HCT116 (cell line): ENCODE data around the gene COL4A4. TPM values are rescaled to one million over a fixed set of nuclear protein-coding genes. Genes with fewer than 3 reads are reported as not detected.

Experiments
- ATAC-seq: fragments of 200-7000 bp; cut with Tn5 transposase; 2 replicates; pipeline ENCODE4 v1.9.1; 2020; ENCODE audit warnings: mild to moderate bottlenecking, moderate library complexity
- BruUV-seq: library from RNA; stranded (reverse); fragments of 400-500 nt; replicated peaks from 2 replicates; lab custom pipeline; 2021; lab: Mats Ljungman, UMichigan
- CTCF ChIA-PET: fragments of 300-600 bp; sonication (Branson Sonifier 250); formaldehyde crosslinking; loops from one replicate; lab custom pipeline; 2021; ENCODE audit warnings: antibody characterized with exemption; lab: Charles Lee
- POLR2A ChIA-PET: fragments of 300-600, 350-600 bp; sonication (Branson Sonifier 250); formaldehyde crosslinking; loops from one replicate; lab custom pipeline; 2021; ENCODE audit warnings: antibody characterized with exemption; lab: Charles Lee
- RAD21 ChIA-PET, 2 experiments: fragments of 300-600 bp; sonication (Branson Sonifier 250); formaldehyde crosslinking; loops; one replicate each; lab custom pipeline; 2023; ENCODE audit warnings: low total read pairs in 2 of 2; ENCODE audit not compliant: uncharacterized antibody in 2 of 2, unreplicated experiment in 2 of 2, low non-redundant PET in 1 of 2; lab: Charles Lee
- DNase-seq: peaks from one replicate; pipeline ENCODE4 v3.0.0-alpha.2; 2010; ENCODE audit warnings: low read depth, low spot score
- H2AFZ ChIP-seq: fragments of 200-600 bp; shearing (Covaris generic), sonication (generic); 2 replicates; pipeline ENCODE4 v1.6.1; 2017; ENCODE audit warnings: low read depth, mixed run types, mixed read lengths, antibody characterized with exemption, low read length; ENCODE audit not compliant: poor library complexity, severe bottlenecking
- H3K27ac ChIP-seq: 2 replicates; pipeline ENCODE4 v1.5.1; 2012; ENCODE audit warnings: low read depth, low read length
- H3K27me3 ChIP-seq: fragments of 200-600 bp; sonication (generic); 2 replicates; pipeline ENCODE4 v1.6.1; 2016; ENCODE audit warnings: mixed run types, low read length, mixed read lengths; ENCODE audit not compliant: insufficient read depth
- H3K36me3 ChIP-seq, 2 experiments: fragments of 200-500 bp in 1 of 2; fragments of 200-600 bp in 1 of 2; sonication (Bioruptor generic) in 1 of 2; sonication (generic) in 1 of 2; 2 replicates each; pipeline versions ENCODE4 v1.5.1 to v1.6.1; 2014 to 2016; ENCODE audit warnings: low read length in 2 of 2, inconsistent platforms in 1 of 2, mixed read lengths in 1 of 2, mixed run types in 1 of 2; ENCODE audit not compliant: insufficient read depth in 2 of 2, control insufficient read depth in 1 of 2
- H3K4me1 ChIP-seq, 2 experiments: fragments of 200-600 bp in 1 of 2; sonication (generic) in 1 of 2; 2 replicates each; pipeline versions ENCODE4 v1.5.1 to v1.6.1; 2012 to 2017; ENCODE audit warnings: low read length in 2 of 2, inconsistent platforms in 1 of 2, mild to moderate bottlenecking in 1 of 2, mixed read lengths in 1 of 2, mixed run types in 1 of 2, moderate library complexity in 1 of 2; ENCODE audit not compliant: insufficient read depth in 2 of 2, control insufficient read depth in 1 of 2
- H3K4me2 ChIP-seq: fragments of 200-600 bp; sonication (generic); 2 replicates; pipeline ENCODE4 v1.6.1; 2017; ENCODE audit warnings: mixed run types, low read length, mixed read lengths
- H3K4me3 ChIP-seq, 2 experiments: fragments of 200-600 bp in 1 of 2; sonication (generic) in 1 of 2; replicated peaks in 1 of 2; 2 replicates each; pipeline ENCODE4 v1.5.1; 2011 to 2016; ENCODE audit warnings: low read length in 2 of 2, control low read depth in 1 of 2, low read depth in 1 of 2, mild to moderate bottlenecking in 1 of 2, mixed read lengths in 1 of 2, mixed run types in 1 of 2
- H3K79me2 ChIP-seq: fragments of 200-600 bp; sonication (generic); 2 replicates; pipeline ENCODE4 v1.6.1; 2017; ENCODE audit warnings: mild to moderate bottlenecking, mixed run types, low read length, moderate library complexity, mixed read lengths; ENCODE audit not compliant: insufficient read depth
- H3K9ac ChIP-seq: fragments of 200-600 bp; sonication (generic); 2 replicates; pipeline ENCODE4 v1.6.1; 2016; ENCODE audit warnings: low read length, mixed read lengths
- H3K9me2 ChIP-seq: fragments of 200-600 bp; sonication (generic), shearing (Covaris generic); 2 replicates; pipeline ENCODE4 v1.6.1; 2017; ENCODE audit warnings: mixed run types, mild to moderate bottlenecking, moderate library complexity; ENCODE audit not compliant: insufficient read depth
- H3K9me3 ChIP-seq, 2 experiments: fragments of 200-500 bp in 1 of 2; fragments of 200-600 bp in 1 of 2; sonication (Bioruptor generic) in 1 of 2; sonication (generic) in 1 of 2; 2 replicates each; pipeline ENCODE4 v1.6.1; 2014 to 2017; ENCODE audit warnings: low read length in 2 of 2, mixed read lengths in 2 of 2, inconsistent platforms in 1 of 2, low read depth in 1 of 2, mild to moderate bottlenecking in 1 of 2, mixed run types in 1 of 2, moderate library complexity in 1 of 2; ENCODE audit not compliant: control insufficient read depth in 1 of 2, insufficient read depth in 1 of 2
- H4K20me1 ChIP-seq: fragments of 200-600 bp; sonication (generic), shearing (Covaris generic); 2 replicates; pipeline ENCODE4 v1.6.1; 2017; ENCODE audit warnings: mixed run types, mild to moderate bottlenecking, moderate library complexity; ENCODE audit not compliant: insufficient read depth
- ATF3 ChIP-seq: IDR thresholded peaks from 2 replicates; pipeline ENCODE4 v1.6.1; 2012
- CBX3 ChIP-seq: IDR thresholded peaks from 2 replicates; pipeline ENCODE4 v1.6.1; 2012; ENCODE audit warnings: low read depth
- CEBPB ChIP-seq: IDR thresholded peaks from 2 replicates; pipeline ENCODE4 v1.6.1; 2012; ENCODE audit warnings: low read depth
- CTCF ChIP-seq, 3 experiments: fragments of 200-600 bp in 1 of 3; sonication (generic) in 1 of 3; IDR thresholded peaks in 2 of 3; conservative IDR thresholded peaks in 1 of 3; 2 replicates each; pipeline ENCODE4 v1.5.1; 2012 to 2017; ENCODE audit warnings: low read depth in 2 of 3, low read length in 2 of 3, antibody characterized with exemption in 1 of 3, borderline replicate concordance in 1 of 3, control low read depth in 1 of 3, mild to moderate bottlenecking in 1 of 3, mixed read lengths in 1 of 3, mixed run types in 1 of 3, moderate library complexity in 1 of 3; ENCODE audit not compliant: insufficient read depth in 1 of 3
- EGR1 ChIP-seq: IDR thresholded peaks from 2 replicates; pipeline ENCODE4 v1.6.1; 2012; ENCODE audit warnings: low read depth
- ELF1 ChIP-seq: IDR thresholded peaks from 2 replicates; pipeline ENCODE4 v1.6.1; 2012; ENCODE audit warnings: low read depth, borderline replicate concordance
- EZH2phosphoT487 ChIP-seq: fragments of 200-600 bp; IDR thresholded peaks from 2 replicates; pipeline ENCODE4 v1.6.1; 2018; ENCODE audit warnings: antibody characterized with exemption, borderline replicate concordance
- FOSL1 ChIP-seq: IDR thresholded peaks from 2 replicates; pipeline ENCODE4 v1.6.1; 2012; ENCODE audit warnings: low read depth
- JUND ChIP-seq: IDR thresholded peaks from 2 replicates; pipeline ENCODE4 v1.6.1; 2012
- MAX ChIP-seq: IDR thresholded peaks from 2 replicates; pipeline ENCODE4 v1.6.1; 2012
- POLR2A ChIP-seq: IDR thresholded peaks from 2 replicates; pipeline ENCODE4 v1.7.0; 2011; ENCODE audit warnings: borderline replicate concordance; ENCODE audit not compliant: insufficient read depth, insufficient read length; ENCODE audit errors: extremely low read depth
- POLR2AphosphoS5 ChIP-seq: IDR thresholded peaks from 2 replicates; pipeline ENCODE4 v1.6.1; 2011; ENCODE audit warnings: mild to moderate bottlenecking, low read depth, low read length, moderate library complexity
- SIN3A ChIP-seq: IDR thresholded peaks from 2 replicates; pipeline ENCODE4 v1.6.1; 2012; ENCODE audit warnings: low read depth
- SP1 ChIP-seq: IDR thresholded peaks from 2 replicates; pipeline ENCODE4 v1.6.1; 2012; ENCODE audit warnings: low read depth
- SRF ChIP-seq: IDR thresholded peaks from 2 replicates; pipeline ENCODE4 v1.6.1; 2012; ENCODE audit warnings: low read depth
- TCF7L2 ChIP-seq: IDR thresholded peaks from 2 replicates; pipeline ENCODE4 v1.7.0; 2011; ENCODE audit warnings: borderline replicate concordance, inconsistent platforms; ENCODE audit not compliant: insufficient read depth, insufficient read length; ENCODE audit errors: extremely low read depth
- ZBTB33 ChIP-seq: IDR thresholded peaks from 2 replicates; pipeline ENCODE4 v1.6.1; 2011; ENCODE audit warnings: mild to moderate bottlenecking, low read length, moderate library complexity; ENCODE audit not compliant: insufficient replicate concordance; ENCODE audit errors: extremely low read depth
- ZNF274 ChIP-seq: fragments of 200-500 bp; sonication (Bioruptor generic); IDR thresholded peaks from 2 replicates; pipeline ENCODE4 v1.6.1; 2014; ENCODE audit warnings: mild to moderate bottlenecking, low read depth, low read length, inconsistent platforms
- intact Hi-C: fragments of 100-400 bp; cut with micrococcal nuclease; formaldehyde crosslinking; loops from 2 replicates; pipeline ENCODE4 v1.10.0; 2022
- total RNA-seq: library from RNA; stranded (reverse); gene quantifications from one replicate; pipeline ENCODE4 v1.2.1, GENCODE V29; 2021; ENCODE audit not compliant: unreplicated experiment

COL4A4 gene
- total RNA-seq, 1 experiment from 2014 or later = 5.9 TPM

GRCh38 chr2:227007148-227007547 is 156.9 kb downstream of the COL4A4 start:
- Histone ChIP-seq H3K9me3 (no peaks in the 10 kb centered on the region), H4K20me1 (no peaks in the 10 kb centered on the region), H3K4me3 (no peak overlapping the region), H3K36me3 (0 out of 4 replicates have a peak, but pooled peaks cover 0 to 5% of the 10 kb centered on the region in 2 experiments), H3K4me2 (no peak overlapping the region), H3K27me3 (no peaks in the 10 kb centered on the region), H2AFZ (no peak overlapping the region), H3K9me2 (no peaks in the 10 kb centered on the region), H3K79me2 (no peaks in the 10 kb centered on the region), H3K27ac (no peak overlapping the region), H3K9ac (no peak overlapping the region), H3K4me1 (peaks cover 0 to 13% of the 10 kb centered on the region in 2 experiments; a peak in 1 of 4 replicates)
- no peak for TF ChIP-seq POLR2A
- no peak for TF ChIP-seq CTCF (IDR thresholded peaks at IDR 0.05 in 2 of 3, conservative IDR thresholded peaks at IDR 0.05 in 1 of 3; ENCODE audit: borderline replicate concordance in 1 of 3, insufficient read depth in 1 of 3, low read depth in 2 of 3, low read length in 2 of 3)
- no peak for TF ChIP-seq CBX3
- TF ChIP-seq SRF = no peak
- no peak for TF ChIP-seq EGR1
- no peak for TF ChIP-seq ELF1
- TF ChIP-seq FOSL1 = no peak
- TF ChIP-seq JUND = no peak
- no peak for TF ChIP-seq ZBTB33
- no peak for TF ChIP-seq SIN3A
- TF ChIP-seq MAX = no peak
- no peak for TF ChIP-seq ZNF274
- TF ChIP-seq CEBPB = no peak
- no peak for TF ChIP-seq TCF7L2
- TF ChIP-seq ATF3 = no peak
- TF ChIP-seq EZH2phosphoT487 = no peak
- TF ChIP-seq POLR2AphosphoS5 = no peak
- no peak for TF ChIP-seq SP1
- intact Hi-C loops = no loop called here
- no peak for ATAC-seq
- CTCF ChIA-PET = no interaction called here
- BruUV-seq = no TSS peak
- no peak for DNase-seq
- RAD21 ChIA-PET = no interaction called here
- POLR2A ChIA-PET = no interaction called here
